Measurements from ENCODE around the gene TCP1. TPM values are rescaled to one million over a fixed set of nuclear protein-coding genes. Genes with fewer than 3 reads are reported as not detected.
"Not testable (repeated sequence)": the region's sequence is repeated elsewhere in the genome, so short reads cannot be mapped to it uniquely, and the experiment has no call there.

TCP1 gene
- total and polyA plus RNA-seq, 2 of the 8 experiments (the other 6 are each of a cell fraction or from before 2014, with no cell fraction given) = 117 to 348 TPM

DNA sequence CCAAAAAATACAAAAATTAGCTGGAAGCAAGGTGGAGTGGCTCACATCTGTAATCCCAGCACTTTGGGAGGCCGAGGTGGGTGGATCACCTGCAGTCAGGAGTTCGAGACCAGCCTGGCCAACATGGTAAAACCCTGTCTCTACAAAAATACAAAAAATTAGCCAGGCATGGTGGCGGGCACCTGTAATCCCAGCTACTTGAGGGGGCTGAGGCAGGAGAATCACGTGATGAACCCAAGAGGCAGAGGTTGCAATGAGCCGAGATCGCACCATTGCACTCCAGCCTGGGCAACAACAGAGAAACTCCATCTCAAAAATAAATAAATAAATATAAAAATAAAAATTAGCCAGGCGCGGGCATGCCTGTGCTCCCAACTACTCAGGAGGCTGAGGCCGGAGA is 35.3 kb upstream of the TCP1 start:
- H2AK5ac ChIP-seq (ENCODE audit: low read depth, low read length); H4K20me1 ChIP-seq (replicated peaks in 1 of 2; ENCODE audit: control insufficient read depth in 1 of 2, insufficient read depth in 2 of 2, low read length in 2 of 2); H3K27me3 ChIP-seq (replicated peaks in 1 of 4; ENCODE audit: control insufficient read depth in 3 of 4, extremely low read depth in 1 of 4, insufficient read depth in 3 of 4, low read length in 3 of 4); DNase-seq (ENCODE audit: low read depth in 1 of 2, low spot score in 2 of 2); H3K14ac ChIP-seq (ENCODE audit: insufficient read length); H3K79me1 ChIP-seq (ENCODE audit: low read depth, low read length); H3K36me3 ChIP-seq (ENCODE audit: control insufficient read depth in 2 of 4, insufficient read depth in 4 of 4, low read length in 3 of 4); H3K4me1 ChIP-seq (replicated peaks in 1 of 4; ENCODE audit: control insufficient read depth in 3 of 4, insufficient read depth in 4 of 4, low read length in 3 of 4); H3K9ac ChIP-seq (replicated peaks in 1 of 4; ENCODE audit: extremely low read depth in 1 of 4, low read depth in 3 of 4, low read length in 3 of 4); H2AFZ ChIP-seq (ENCODE audit: low read length); FAIRE-seq; H2BK12ac ChIP-seq (ENCODE audit: low read depth, low read length); H3K23me2 ChIP-seq (ENCODE audit: low read depth, low read length); H3K9me3 ChIP-seq (ENCODE audit: insufficient read depth in 2 of 2, low read depth in 1 of 2, low read length in 1 of 2); POLR2A ChIA-PET (ENCODE audit: partially characterized antibody); H2BK120ac ChIP-seq (replicated peaks; ENCODE audit: low read depth, low read length); H3K4ac ChIP-seq (replicated peaks; ENCODE audit: insufficient read length, low read depth, low read length); H3K27ac ChIP-seq (ENCODE audit: low read depth, low read length); H2BK15ac ChIP-seq (ENCODE audit: low read length); CTCF ChIA-PET (ENCODE audit: partially characterized antibody); H4K5ac ChIP-seq (ENCODE audit: insufficient read length, low read depth, low read length); H4K91ac ChIP-seq (replicated peaks; ENCODE audit: insufficient read length, low read length); H3K18ac ChIP-seq (ENCODE audit: extremely low read depth, low read length); H3K79me2 ChIP-seq (ENCODE audit: control insufficient read depth in 1 of 2, insufficient read depth in 2 of 2, low read length in 2 of 2); H4K8ac ChIP-seq (ENCODE audit: extremely low read depth, insufficient read depth, low read length); H3K4me2 ChIP-seq (ENCODE audit: insufficient read depth in 1 of 2, low read depth in 2 of 2, low read length in 2 of 2); H2BK5ac ChIP-seq (ENCODE audit: low read depth, low read length); H2BK20ac ChIP-seq (ENCODE audit: low read length); H3K4me3 ChIP-seq (ENCODE audit: extremely low read depth in 1 of 4, insufficient read depth in 2 of 4, low read depth in 3 of 4, low read length in 4 of 4); H3K56ac ChIP-seq (replicated peaks; ENCODE audit: insufficient read length, low read depth, low read length); H3K23ac ChIP-seq (ENCODE audit: insufficient read length): not testable (repeated sequence)
- 94% methylated on average over 8 of the region's 9 CpGs; no CpG with 5 or more reads in 1 of the 2 experiments for WGBS, 2 experiments (ENCODE audit: extremely low coverage in 1 of 2, insufficient coverage in 1 of 2, insufficient read length in 1 of 2, insufficient replicate concordance in 2 of 2, low coverage in 1 of 2, low lambda C conversion rate in 2 of 2, missing lambda C conversion rate in 1 of 2)
